Bone marrow (tissue), 2 donors: ENCODE results near the gene MUC6.
"Not testable (repeated sequence)": the region's sequence is repeated elsewhere in the genome, so short reads cannot be mapped to it uniquely, and the experiment has no call there.

Experiments used
- DNase-seq, 2 donors: peaks; one replicate each; lab custom pipeline; 2025; lab: John Stamatoyannopoulos, UW

Gene MUC6

GRCh38 chr11:987671-988070 is 48.8 kb downstream of the MUC6 start:
- DNase-seq = no peak

DNA sequence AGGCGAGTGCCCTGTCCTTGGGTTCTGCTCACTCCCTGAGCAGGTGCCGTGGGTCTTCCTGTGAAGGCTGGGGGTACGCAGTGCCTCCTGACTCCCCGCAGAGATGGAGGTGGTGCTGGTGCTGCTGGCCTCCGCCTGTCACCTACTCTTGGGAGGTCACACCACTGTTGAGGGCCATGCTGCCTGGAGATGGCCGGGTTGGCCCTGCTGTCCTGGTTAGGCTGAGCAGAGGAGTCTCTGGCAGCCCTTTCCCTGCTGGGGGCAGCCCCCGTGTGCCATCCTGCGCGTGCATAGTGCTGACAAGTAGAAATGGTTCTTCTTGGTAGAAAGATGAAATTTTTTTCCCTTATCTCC is 49.6 kb downstream of the MUC6 start:
- no peak for DNase-seq

DNA sequence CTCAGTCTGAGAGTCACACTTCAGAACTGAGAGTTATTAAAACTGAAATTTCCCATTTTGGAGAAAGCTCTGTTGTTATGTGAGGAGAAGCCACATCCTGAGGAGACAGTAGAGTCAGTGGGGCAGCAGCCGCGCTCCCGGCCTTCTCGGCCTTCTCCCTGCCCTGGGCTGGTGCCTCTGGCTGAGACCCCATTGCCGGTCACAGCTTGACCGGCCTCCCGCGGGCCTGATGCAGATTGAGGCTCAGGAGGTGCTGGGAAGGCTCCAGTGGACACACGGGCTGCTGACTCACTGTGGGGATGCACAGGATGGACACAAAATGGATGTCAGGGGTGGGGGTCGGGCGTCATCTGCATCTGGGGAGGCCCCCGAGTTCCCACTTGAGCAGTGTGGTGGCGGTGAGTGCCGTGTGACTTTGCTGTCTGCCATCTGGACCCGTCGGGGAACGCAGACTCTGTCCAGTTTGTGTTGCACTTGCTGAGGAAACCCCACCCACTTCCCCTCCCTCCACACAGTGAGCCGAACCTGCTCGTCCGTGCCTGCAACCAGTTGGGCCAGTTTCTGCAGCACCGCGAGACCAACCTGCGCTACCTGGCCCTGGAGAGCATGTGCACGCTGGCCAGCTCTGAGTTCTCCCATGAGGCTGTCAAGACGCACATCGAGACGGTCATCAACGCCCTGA is 50.1 kb downstream of the MUC6 start:
- DNase-seq = no peak

DNA sequence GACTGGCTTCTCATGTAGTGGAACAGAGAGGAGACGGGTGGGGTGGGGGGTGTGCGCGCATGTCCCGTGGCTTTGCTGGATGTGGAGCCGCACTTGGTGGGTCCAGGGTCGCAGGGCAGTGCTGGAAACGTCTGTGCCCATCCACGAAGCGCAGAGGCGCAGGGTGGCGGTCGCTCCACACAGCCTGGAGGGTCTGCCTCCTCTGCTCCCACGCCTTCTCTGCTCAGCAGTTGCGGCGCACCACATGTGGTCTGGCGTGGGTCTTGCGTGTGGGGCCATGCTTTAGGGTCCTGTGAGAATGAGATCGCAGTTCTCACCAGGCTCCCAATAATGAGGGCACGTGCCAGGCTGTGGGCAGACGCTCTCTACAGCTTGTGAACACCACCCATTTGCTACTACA is 50.7 kb downstream of the MUC6 start:
- DNase-seq = no peak

GRCh38 chr11:985406-985805 is 51.1 kb downstream of the MUC6 start:
- DNase-seq = no peak

GRCh38 chr11:984546-984945 is 52.0 kb downstream of the MUC6 start:
- no peak for DNase-seq

- DNase-seq = no peak
Measured at GRCh38 chr11:981764-982163, 54.8 kb downstream of the MUC6 start.

DNA sequence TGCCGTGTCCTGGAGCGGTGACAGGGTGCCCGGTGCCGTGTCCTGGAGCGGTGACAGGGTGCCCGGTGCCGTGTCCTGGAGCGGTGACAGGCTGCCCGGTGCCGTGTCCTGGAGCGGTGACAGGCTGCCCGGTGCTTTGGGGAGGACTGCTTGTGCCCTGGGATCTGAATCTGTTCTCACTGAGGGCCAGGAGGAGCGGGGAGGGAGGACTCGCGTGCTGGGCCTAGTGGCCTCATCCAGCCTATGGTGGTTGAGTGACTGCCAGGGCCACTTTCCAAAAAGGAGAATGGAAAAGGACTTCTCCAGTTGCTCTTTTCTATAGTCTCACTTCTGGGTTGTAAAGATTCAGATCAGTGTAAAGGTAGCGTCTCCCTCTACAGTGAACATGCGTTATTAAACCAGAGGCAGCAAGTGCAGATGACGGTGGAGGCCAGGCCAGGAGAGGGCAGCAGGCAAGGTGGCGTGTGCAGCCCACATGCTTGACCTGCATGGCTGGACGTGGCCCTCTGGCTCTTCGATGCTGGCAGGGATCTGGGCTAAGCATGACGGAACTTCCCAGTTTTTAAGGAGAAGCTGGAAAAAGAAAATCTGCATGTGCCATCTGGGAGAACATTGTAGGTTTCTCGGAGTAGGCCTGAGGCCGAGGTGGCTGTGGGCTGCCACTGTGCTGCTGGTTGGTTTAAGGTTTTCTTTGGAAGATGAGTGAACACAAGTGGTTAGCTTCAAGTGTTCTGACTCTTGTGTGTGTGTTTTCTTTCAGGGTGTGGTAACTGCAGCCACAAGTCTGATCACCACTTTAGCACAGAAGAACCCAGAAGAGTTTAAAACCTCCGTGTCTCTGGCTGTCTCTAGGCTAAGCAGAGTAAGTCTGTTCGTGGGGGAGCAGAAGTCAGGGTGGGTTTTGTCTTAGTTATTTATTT is 55.8 kb downstream of the MUC6 start:
- DNase-seq = no peak

DNA sequence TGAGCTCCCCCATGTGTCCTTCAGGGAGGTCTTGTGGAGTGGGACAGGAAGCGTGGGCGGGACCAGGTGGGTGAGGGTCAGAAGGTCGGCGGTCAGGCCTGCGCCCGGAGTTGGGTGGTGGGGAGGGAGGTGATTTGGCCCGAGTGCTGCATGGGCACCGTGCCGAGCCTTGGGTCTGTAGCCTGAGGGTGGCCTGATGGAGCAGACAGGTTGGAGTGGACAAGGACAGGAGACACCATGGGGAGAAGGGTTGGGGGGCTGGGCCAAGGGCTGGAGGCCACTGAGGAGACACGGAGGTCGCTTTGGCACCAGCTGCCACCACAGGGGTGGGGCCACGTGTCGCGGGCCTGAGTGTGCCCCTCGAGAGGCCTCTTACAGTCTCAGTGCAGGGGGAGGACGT is 57.7 kb downstream of the MUC6 start:
- no peak for DNase-seq

DNA sequence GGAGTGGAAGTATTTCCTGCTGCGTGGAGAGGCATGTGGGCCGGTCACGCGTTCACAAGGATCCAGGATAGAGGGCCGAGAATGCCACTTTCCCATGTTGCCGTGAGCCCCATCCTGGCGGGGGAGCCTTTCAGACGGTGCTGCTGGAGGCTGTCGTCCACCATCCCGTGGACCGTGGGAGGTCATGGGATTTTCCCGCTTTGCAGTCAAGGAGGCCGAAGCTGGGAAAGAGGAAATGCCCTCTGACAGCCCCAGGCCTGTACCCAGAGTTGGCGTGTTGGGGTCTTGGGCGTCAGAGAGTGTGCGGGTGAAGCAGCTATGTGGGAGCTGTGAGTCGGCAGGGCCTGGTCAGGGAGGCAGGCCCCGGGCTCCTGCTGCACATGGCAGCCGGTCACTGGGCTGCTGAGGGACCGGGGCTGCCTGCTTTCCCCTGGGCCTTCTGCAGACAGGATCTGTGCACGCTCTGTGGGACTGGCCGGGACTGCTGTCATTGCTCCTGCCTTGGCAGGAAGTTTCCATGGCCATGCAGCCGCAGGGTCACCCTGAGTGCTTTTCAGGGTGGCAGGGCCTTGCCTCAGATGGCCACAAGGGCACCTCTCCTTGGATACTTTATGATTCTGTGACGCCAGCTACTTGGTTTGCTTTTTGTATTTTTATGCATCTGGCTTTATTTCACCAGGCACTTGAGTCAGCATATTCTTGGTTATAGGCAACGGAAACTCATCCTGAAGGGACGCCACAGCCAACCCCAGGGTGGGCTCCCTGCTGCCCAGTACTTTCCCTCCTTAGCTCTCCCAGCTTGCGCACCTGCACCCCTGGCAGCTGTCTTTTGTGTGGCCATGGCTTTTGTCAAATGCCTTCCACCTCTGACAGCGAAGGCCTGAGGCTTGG is 58.4 kb downstream of the MUC6 start:
- DNase-seq = no peak

GRCh38 chr11:976431-977160 is 59.9 kb downstream of the MUC6 start:
- no peak for DNase-seq

GRCh38 chr11:975827-976226 is 60.7 kb downstream of the MUC6 start:
- DNase-seq = no peak

DNA sequence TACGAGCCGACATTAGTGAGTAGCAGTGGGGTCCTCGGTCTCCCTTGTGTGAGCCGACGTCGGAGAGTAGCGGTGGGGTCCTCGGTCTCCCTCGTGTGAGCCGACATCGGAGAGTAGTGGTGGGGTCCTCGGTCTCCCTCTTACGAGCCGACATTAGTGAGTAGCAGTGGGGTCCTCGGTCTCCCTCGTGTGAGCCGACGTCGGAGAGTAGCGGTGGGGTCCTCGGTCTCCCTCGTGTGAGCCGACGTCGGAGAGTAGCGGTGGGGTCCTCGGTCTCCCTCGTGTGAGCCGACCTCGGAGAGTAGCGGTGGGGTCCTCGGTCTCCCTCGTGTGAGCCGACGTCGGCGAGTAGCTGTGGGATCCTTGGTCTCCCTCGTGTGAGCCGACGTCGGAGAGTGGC is 61.1 kb downstream of the MUC6 start:
- not testable (repeated sequence) for DNase-seq

GRCh38 chr11:973237-973636 is 63.3 kb downstream of the MUC6 start:
- no peak for DNase-seq

- DNase-seq = no peak
Measured at GRCh38 chr11:972523-973211, 63.9 kb downstream of the MUC6 start.

GRCh38 chr11:971731-972365 is 64.7 kb downstream of the MUC6 start:
- DNase-seq = no peak

- no peak for DNase-seq
Measured at GRCh38 chr11:971092-971690, 65.3 kb downstream of the MUC6 start.

DNA sequence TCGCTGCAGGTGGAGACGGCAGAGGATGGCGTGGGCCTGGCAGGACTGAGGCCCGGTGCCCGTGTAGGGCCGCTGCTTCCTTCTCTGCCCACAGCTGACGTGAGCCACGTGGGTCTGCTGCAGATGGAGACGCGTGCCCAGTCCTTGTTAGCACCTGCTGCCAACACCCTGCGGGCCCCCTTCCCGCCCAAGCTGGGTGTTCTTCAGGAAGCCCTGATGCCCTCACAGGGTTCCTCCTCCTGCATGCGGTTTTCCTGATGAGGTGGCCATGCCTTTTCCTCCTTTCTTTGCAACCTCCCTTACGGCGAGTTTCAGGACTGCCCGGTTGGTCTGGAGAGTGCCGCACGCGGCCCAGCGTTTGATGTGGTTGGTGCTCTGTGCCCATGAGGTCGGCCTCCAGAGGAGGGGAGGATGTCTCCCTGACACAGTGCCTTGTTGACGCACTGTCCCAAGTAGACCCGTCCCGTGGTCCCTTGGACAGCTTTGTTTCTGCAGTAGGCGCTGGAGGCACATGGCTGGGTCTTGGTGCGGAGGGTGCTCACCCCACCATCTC is 66.1 kb downstream of the MUC6 start:
- DNase-seq = peak in 1 of 2 donors; percentile 72

DNA sequence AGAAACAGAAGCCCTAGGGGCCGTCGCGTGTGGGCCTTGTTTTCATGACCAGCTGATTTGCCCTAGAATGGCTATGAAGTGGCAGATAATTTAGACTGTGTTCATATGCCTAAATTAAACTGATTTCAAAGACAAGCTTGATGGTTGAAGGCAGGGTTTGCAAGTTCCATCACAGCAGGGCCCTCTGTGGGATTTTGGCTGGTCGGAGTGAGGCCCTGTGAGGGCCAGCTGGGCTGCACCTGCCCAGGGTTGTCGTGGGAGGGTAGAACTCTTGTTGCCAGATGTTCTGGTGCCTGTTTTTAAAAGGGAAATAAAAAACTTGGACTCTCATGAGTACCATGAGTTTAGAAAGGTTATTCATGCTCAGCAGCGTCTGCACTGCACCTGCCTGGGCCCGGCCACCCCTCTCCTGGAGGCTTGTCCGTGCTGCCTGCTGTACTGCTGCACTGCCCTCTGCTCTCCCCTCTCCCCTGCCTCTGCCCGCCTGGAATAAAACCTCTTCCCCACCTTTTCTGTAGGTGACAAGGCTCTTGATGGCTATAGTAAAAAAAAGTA is 66.8 kb downstream of the MUC6 start:
- no peak for DNase-seq

GRCh38 chr11:968822-969221 is 67.7 kb downstream of the MUC6 start:
- DNase-seq = no peak
